Loucy (cell line): ENCODE measurements around the gene LMOD1.
A peak's percentile ranks its signal among the peaks of the same experiment; 100 is the strongest.

Source experiments
- H2AFZ ChIP-seq: fragments of 200-600 bp; sonication (generic); 2 replicates; pipeline ENCODE4 v1.6.0; 2016; ENCODE audit warnings: antibody characterized with exemption, mild to moderate bottlenecking, low read length, moderate library complexity
- H3F3A ChIP-seq: fragments of 200-600 bp; 2 replicates; pipeline ENCODE4 v1.6.0; 2016; ENCODE audit warnings: antibody characterized with exemption, low read depth, mild to moderate bottlenecking
- H3K27me3 ChIP-seq: fragments of 200-600 bp; sonication (generic); 2 replicates; pipeline ENCODE4 v1.6.1; 2014; ENCODE audit warnings: low read length, mild to moderate bottlenecking; ENCODE audit not compliant: insufficient read depth, poor library complexity, severe bottlenecking
- H3K36me3 ChIP-seq: fragments of 200-600 bp; sonication (generic); 2 replicates; pipeline ENCODE4 v1.6.1; 2016; ENCODE audit warnings: low read length; ENCODE audit not compliant: insufficient read depth
- H3K4me1 ChIP-seq: fragments of 200-600 bp; sonication (generic); 2 replicates; pipeline ENCODE4 v1.5.1; 2014; ENCODE audit warnings: low read length, mild to moderate bottlenecking; ENCODE audit not compliant: insufficient read depth, poor library complexity, severe bottlenecking
- H3K4me2 ChIP-seq: fragments of 200-600 bp; sonication (generic); 2 replicates; pipeline ENCODE4 v1.6.0; 2014; ENCODE audit warnings: antibody characterized with exemption, low read length, low read depth, mild to moderate bottlenecking; ENCODE audit not compliant: poor library complexity, severe bottlenecking
- H3K4me3 ChIP-seq: fragments of 200-600 bp; sonication (generic); 2 replicates; pipeline ENCODE4 v1.5.1; 2014; ENCODE audit warnings: low read length, mild to moderate bottlenecking, mixed read lengths; ENCODE audit not compliant: poor library complexity, severe bottlenecking
- H3K79me2 ChIP-seq: fragments of 200-600 bp; sonication (generic); 2 replicates; pipeline ENCODE4 v1.6.1; 2014; ENCODE audit warnings: low read length; ENCODE audit not compliant: insufficient read depth
- H3K9ac ChIP-seq: fragments of 200-600 bp; sonication (generic); 2 replicates; pipeline ENCODE4 v1.6.0; 2014; ENCODE audit warnings: mild to moderate bottlenecking, low read depth, low read length, moderate library complexity; ENCODE audit not compliant: poor library complexity, severe bottlenecking
- H3K9me2 ChIP-seq: fragments of 200-600 bp; sonication (generic); replicated peaks from 2 replicates; pipeline ENCODE4 v1.6.1; 2016; ENCODE audit warnings: low read depth, low read length, mixed read lengths
- H3K9me3 ChIP-seq: fragments of 200-600 bp; sonication (generic); 2 replicates; pipeline ENCODE4 v1.6.1; 2014; ENCODE audit warnings: mild to moderate bottlenecking, antibody characterized with exemption, low read length, low read depth; ENCODE audit not compliant: insufficient read depth
- H4K20me1 ChIP-seq: fragments of 200-600 bp; sonication (generic); 2 replicates; pipeline ENCODE4 v1.6.0; 2014; ENCODE audit warnings: antibody characterized with exemption, low read length, mild to moderate bottlenecking; ENCODE audit not compliant: insufficient read depth, poor library complexity, severe bottlenecking
- CTCF ChIP-seq: fragments of 200-600 bp; sonication (generic); conservative IDR thresholded peaks from 2 replicates; pipeline ENCODE4 v1.5.1; 2014; ENCODE audit warnings: mild to moderate bottlenecking, antibody characterized with exemption, low read length
- EZH2phosphoT487 ChIP-seq: fragments of 200-600 bp; IDR thresholded peaks from 2 replicates; pipeline ENCODE4 v1.6.1; 2018; ENCODE audit warnings: antibody characterized with exemption, mild to moderate bottlenecking, moderate library complexity, borderline replicate concordance

Gene LMOD1

DNA sequence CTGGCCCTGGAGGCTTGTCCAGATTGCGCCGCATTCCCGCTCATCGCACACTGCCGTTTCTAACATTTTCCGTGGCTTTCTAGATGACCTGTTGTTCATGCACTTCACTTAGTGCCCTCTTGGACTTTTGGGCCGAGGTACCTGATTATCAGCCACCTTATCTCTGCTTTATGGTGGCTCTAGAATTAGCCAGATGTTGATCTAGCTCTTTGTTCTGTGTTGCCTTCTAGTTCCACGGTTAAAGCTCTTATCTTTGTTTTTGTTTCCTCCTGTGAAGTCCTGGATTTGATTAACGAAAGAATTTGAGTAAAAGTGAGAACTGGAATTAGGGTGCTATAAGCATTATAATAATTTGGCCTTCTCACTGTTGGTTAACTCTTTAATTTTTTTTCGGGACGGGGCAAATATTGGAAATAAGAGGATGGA lies 37.0 kb upstream of the LMOD1 start:
- Histone ChIP-seq H3K4me3 (peak overlapping the region; percentile 92), H3K79me2 (peaks cover 54% of the 10 kb centered on the region), H3K4me1 (peaks cover 28% of the 10 kb centered on the region), H2AFZ (peak overlapping the region; percentile 83), H3F3A (no peaks in the 10 kb centered on the region), H3K9me3 (no peaks in the 10 kb centered on the region), H3K27me3 (no peaks in the 10 kb centered on the region), H3K4me2 (peak overlapping the region; percentile 73), H4K20me1 (peaks cover 19% of the 10 kb centered on the region), H3K9me2 (no peaks in the 10 kb centered on the region), H3K9ac (peak overlapping the region; percentile 74), H3K36me3 (no peaks in the 10 kb centered on the region; the same call in 1 of the 2 replicates)
- TF ChIP-seq CTCF (no peak), EZH2phosphoT487 (no peak)

- H3K27me3 ChIP-seq = no peaks in the 10 kb centered on the region
- H3K4me1 ChIP-seq = peaks cover 28% of the 10 kb centered on the region
- no peak; the same call in 1 of the 2 replicates for TF ChIP-seq CTCF
- no peak for TF ChIP-seq EZH2phosphoT487
- no peaks in the 10 kb centered on the region for H3F3A ChIP-seq
- peaks cover 51% of the 10 kb centered on the region for H3K79me2 ChIP-seq
- H3K36me3 ChIP-seq = no peaks in the 10 kb centered on the region
- peak within 1 kb of the TSS; percentile 73 for H3K4me2 ChIP-seq
- peak within 1 kb of the TSS; percentile 95 for H2AFZ ChIP-seq
- H3K4me3 ChIP-seq = peak within 1 kb of the TSS; percentile 92
- no peaks in the 10 kb centered on the region for H3K9me3 ChIP-seq
- H3K9me2 ChIP-seq = no peaks in the 10 kb centered on the region
- peaks cover 19% of the 10 kb centered on the region for H4K20me1 ChIP-seq
- H3K9ac ChIP-seq = peak within 1 kb of the TSS; percentile 74
Observed at GRCh38 chr1:201982623-201983379, 36.5 kb upstream of the LMOD1 start, which contains the start of gene RNPEP. Gene RNPEP (plus strand): TSS chr1:201982648. CDS start chr1:201982667, 19 bp downstream.

DNA sequence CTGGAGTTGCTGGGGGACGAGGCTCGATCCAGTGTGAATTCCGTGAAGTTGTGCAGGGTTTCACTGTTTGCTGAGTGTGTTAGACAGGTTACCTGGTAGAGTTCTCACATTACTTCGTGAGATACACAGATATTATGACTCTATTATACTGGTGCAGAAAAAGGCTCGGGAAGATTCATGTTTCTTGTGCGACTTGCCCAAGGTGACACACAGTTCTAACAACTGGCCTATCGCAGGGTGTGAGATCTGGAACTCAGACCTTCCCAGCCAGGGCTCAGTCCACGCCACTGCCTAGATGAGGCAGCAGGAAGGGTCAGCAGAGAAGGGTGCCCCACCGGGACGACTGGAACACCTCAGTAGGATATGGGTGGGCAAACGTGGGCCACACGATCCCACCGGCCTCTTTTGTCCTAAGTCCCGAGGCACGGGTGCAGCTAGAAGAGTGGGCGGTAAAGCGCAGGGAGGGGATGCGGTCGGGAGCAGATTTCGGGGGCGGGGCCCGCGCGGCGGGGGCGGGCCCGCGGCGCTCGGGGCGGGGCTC lies 35.8 kb upstream of the LMOD1 start:
- peaks cover 28% of the 10 kb centered on the region for H3K4me1 ChIP-seq
- H3K4me3 ChIP-seq = peak overlapping the region; percentile 92
- no peaks in the 10 kb centered on the region for H3K9me2 ChIP-seq
- H3F3A ChIP-seq = no peaks in the 10 kb centered on the region
- H3K79me2 ChIP-seq = peaks cover 44% of the 10 kb centered on the region
- H3K9me3 ChIP-seq = no peaks in the 10 kb centered on the region
- no peaks in the 10 kb centered on the region for H3K27me3 ChIP-seq
- H2AFZ ChIP-seq = peak overlapping the region; percentile 95
- peak overlapping the region; percentile 73 for H3K4me2 ChIP-seq
- H4K20me1 ChIP-seq = peaks cover 19% of the 10 kb centered on the region
- no peaks in the 10 kb centered on the region for H3K36me3 ChIP-seq
- H3K9ac ChIP-seq = peak overlapping the region; percentile 74
- TF ChIP-seq EZH2phosphoT487 (no peak), CTCF (no peak)
